ENCODE data around the gene COQ3.
"Not testable (repeated sequence)": the region's sequence is repeated elsewhere in the genome, so short reads cannot be mapped to it uniquely, and the experiment has no call there.

COQ3 gene

GRCh38 chr6:99384507-99384906, 9.5 kb downstream of the COQ3 start:
- DNase-seq (ENCODE audit: low read depth, low spot score): no peak

GRCh38 chr6:99378636-99379035, 15.4 kb downstream of the COQ3 start:
- no peak for DNase-seq (ENCODE audit: low read depth, low spot score)

GRCh38 chr6:99369533-99369932, 24.5 kb downstream of the COQ3 start:
- DNase-seq (ENCODE audit: low read depth, low spot score): no peak

- no peak for DNase-seq (ENCODE audit: low read depth, low spot score)
These were observed 27.1 kb downstream of the COQ3 start for GRCh38 chr6:99366852-99367251.

- DNase-seq (ENCODE audit: low read depth, low spot score): no peak
These were observed 30.0 kb downstream of the COQ3 start for GRCh38 chr6:99364026-99364425.

GRCh38 chr6:99362678-99363268, 31.2 kb downstream of the COQ3 start:
- DNase-seq (ENCODE audit: low read depth, low spot score): no peak

- no peak for DNase-seq (ENCODE audit: low read depth, low spot score)
These were observed 34.2 kb downstream of the COQ3 start for GRCh38 chr6:99359800-99360199.

GRCh38 chr6:99356641-99357040, 37.4 kb downstream of the COQ3 start:
- DNase-seq (ENCODE audit: low read depth, low spot score): no peak

- no peak for DNase-seq (ENCODE audit: low read depth, low spot score)
These were observed 39.0 kb downstream of the COQ3 start for GRCh38 chr6:99354983-99355382.

GRCh38 chr6:99353126-99353525, 40.9 kb downstream of the COQ3 start:
- DNase-seq (ENCODE audit: low read depth, low spot score): peak; percentile 40

- no peak for DNase-seq (ENCODE audit: low read depth, low spot score)
These were observed 43.4 kb downstream of the COQ3 start for GRCh38 chr6:99350573-99350972.

- DNase-seq (ENCODE audit: low read depth, low spot score): peak; percentile 69
These were observed 44.5 kb downstream of the COQ3 start, which contains the start of gene FAXC for GRCh38 chr6:99349171-99350141. Gene FAXC, minus strand, starts transcription at chr6:99349674. Its CDS starts 302 bp downstream, at chr6:99349372.

GRCh38 chr6:99348288-99349170, 45.5 kb downstream of the COQ3 start:
- peak; percentile 16 for DNase-seq (ENCODE audit: low read depth, low spot score)

GRCh38 chr6:99347804-99348203, 46.2 kb downstream of the COQ3 start:
- no peak for DNase-seq (ENCODE audit: low read depth, low spot score)

GRCh38 chr6:99346595-99346994, 47.4 kb downstream of the COQ3 start:
- no peak for DNase-seq (ENCODE audit: low read depth, low spot score)

- no peak for DNase-seq (ENCODE audit: low read depth, low spot score)
These were observed 48.8 kb downstream of the COQ3 start for GRCh38 chr6:99345164-99345563.

GRCh38 chr6:99344289-99344688, 49.7 kb downstream of the COQ3 start:
- DNase-seq (ENCODE audit: low read depth, low spot score): peak; percentile 69

GRCh38 chr6:99341862-99342455, 52.0 kb downstream of the COQ3 start:
- DNase-seq (ENCODE audit: low read depth, low spot score): no peak

- DNase-seq (ENCODE audit: low read depth, low spot score): no peak
These were observed 55.8 kb downstream of the COQ3 start for GRCh38 chr6:99338188-99338587.

- not testable (repeated sequence) for DNase-seq (ENCODE audit: low read depth, low spot score)
These were observed 58.7 kb downstream of the COQ3 start for GRCh38 chr6:99335298-99335697.

- DNase-seq (ENCODE audit: low read depth, low spot score): peak; percentile 67
These were observed 59.4 kb downstream of the COQ3 start for GRCh38 chr6:99334526-99335127.
